ENCODE results near the gene CARD19. TPM values are rescaled to one million over a fixed set of nuclear protein-coding genes. Genes with fewer than 3 reads are reported as not detected.

Gene CARD19
- total and polyA plus RNA-seq, 2 experiments from 2014 or later = 37.5 to 47.3 TPM

DNA sequence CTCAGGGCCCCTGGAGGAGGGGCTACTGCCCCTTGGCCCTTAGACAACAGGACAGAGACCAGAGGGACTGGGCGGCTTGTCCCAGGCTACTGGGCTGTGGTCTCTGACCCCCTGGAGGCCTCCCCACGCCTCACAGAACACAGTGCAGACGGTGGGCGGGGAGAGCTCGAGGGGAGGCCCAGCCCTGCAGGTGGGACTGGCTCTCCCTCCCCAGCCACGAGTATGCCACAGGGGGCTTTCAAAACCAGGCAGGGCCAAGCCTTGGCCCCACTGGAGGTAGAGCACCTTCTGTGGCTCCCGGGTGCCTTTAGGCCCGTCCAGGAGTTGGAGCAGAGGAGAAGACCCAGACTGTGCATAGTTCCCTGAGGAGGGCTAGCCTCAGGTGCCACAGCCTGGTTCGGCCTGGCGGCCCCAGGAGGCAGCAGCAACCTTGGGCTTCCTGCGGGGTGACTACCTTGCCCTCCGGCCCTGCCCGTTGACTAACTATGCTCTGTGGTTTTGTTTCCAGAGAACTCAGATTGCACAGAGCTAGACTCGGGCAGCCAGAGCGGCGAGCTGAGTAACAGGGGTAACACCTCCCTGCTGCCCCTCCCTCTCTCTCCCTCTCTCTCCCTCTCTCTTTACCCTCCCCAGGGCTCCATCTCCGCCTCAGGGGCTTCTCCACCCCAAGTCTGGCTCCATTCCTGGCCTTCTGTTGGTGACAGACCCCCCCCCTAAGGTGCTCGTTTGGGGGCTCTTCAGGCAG lies 15.5 kb downstream of the CARD19 start:
- H3K27me3 ChIP-seq = no peaks in the 10 kb centered on the region
- no peaks in the 10 kb centered on the region for H3K9me3 ChIP-seq (ENCODE audit: low read depth)
- H3K27ac ChIP-seq = no peak overlapping the region
- H3K4me3 ChIP-seq = no peak overlapping the region
- TF ChIP-seq, protein P1, sequence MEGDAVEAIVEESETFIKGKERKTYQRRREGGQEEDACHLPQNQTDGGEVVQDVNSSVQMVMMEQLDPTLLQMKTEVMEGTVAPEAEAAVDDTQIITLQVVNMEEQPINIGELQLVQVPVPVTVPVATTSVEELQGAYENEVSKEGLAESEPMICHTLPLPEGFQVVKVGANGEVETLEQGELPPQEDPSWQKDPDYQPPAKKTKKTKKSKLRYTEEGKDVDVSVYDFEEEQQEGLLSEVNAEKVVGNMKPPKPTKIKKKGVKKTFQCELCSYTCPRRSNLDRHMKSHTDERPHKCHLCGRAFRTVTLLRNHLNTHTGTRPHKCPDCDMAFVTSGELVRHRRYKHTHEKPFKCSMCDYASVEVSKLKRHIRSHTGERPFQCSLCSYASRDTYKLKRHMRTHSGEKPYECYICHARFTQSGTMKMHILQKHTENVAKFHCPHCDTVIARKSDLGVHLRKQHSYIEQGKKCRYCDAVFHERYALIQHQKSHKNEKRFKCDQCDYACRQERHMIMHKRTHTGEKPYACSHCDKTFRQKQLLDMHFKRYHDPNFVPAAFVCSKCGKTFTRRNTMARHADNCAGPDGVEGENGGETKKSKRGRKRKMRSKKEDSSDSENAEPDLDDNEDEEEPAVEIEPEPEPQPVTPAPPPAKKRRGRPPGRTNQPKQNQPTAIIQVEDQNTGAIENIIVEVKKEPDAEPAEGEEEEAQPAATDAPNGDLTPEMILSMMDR (IDR thresholded peaks at IDR 0.05; ENCODE audit: low read depth, low read length) = no peak
- no peak for DNase-seq (ENCODE audit: low read depth in 1 of 2, low spot score in 1 of 2)
- peaks cover 3% of the 10 kb centered on the region for H3K4me1 ChIP-seq (ENCODE audit: low read depth)
- no peaks in the 10 kb centered on the region for H3K36me3 ChIP-seq

GRCh38 chr9:93112116-93112863 lies 16.3 kb downstream of the CARD19 start:
- Histone ChIP-seq H3K4me1 (ENCODE audit: low read depth) (peaks cover 3% of the 10 kb centered on the region), H3K27ac (no peak overlapping the region), H3K4me3 (no peak overlapping the region), H3K36me3 (no peaks in the 10 kb centered on the region), H3K27me3 (no peaks in the 10 kb centered on the region), H3K9me3 (ENCODE audit: low read depth) (no peaks in the 10 kb centered on the region)
- no peak for DNase-seq (ENCODE audit: low read depth in 1 of 2, low spot score in 1 of 2)
- TF ChIP-seq, protein P1 (IDR thresholded peaks at IDR 0.05; ENCODE audit: low read depth, low read length) = no peak

DNA sequence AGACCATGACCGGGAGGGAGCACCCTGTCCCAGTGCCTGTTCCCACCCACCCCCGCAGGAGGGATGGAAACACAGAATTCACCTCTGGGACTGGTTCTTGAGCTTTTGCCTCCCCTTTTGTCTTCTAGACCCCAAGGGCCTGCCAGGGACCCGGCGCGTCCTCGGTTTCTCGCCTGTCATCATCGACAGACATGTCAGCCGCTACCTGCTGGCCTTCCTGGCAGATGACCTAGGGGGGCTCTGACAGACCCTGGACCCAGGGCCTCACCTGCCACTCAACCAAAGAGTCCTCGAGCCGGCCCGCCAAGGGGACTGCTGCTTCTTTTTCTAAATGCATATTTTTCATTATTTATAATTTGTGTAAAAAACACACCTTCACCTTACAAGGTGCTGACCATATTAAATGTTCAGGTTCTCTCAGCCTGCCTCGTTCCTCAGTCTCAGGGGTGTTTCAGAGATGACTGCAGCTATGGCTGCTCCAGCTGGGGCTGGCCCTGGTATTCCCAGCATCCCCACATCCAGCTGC lies 16.9 kb downstream of the CARD19 start:
- no peak overlapping the region for H3K27ac ChIP-seq
- no peak for DNase-seq (ENCODE audit: low read depth in 1 of 2, low spot score in 1 of 2)
- no peaks in the 10 kb centered on the region for H3K36me3 ChIP-seq
- H3K4me1 ChIP-seq (ENCODE audit: low read depth) = peaks cover 3% of the 10 kb centered on the region
- no peaks in the 10 kb centered on the region for H3K27me3 ChIP-seq
- H3K4me3 ChIP-seq = no peak overlapping the region
- no peaks in the 10 kb centered on the region for H3K9me3 ChIP-seq (ENCODE audit: low read depth)
- TF ChIP-seq, protein P1 (IDR thresholded peaks at IDR 0.05; ENCODE audit: low read depth, low read length) = no peak

- Histone ChIP-seq H3K27ac (no peak overlapping the region), H3K4me3 (no peak overlapping the region), H3K9me3 (ENCODE audit: low read depth) (no peaks in the 10 kb centered on the region), H3K27me3 (no peaks in the 10 kb centered on the region), H3K36me3 (no peaks in the 10 kb centered on the region), H3K4me1 (ENCODE audit: low read depth) (peaks cover 3% of the 10 kb centered on the region)
- TF ChIP-seq, protein P1 (IDR thresholded peaks at IDR 0.05; ENCODE audit: low read depth, low read length) = no peak
- no peak for DNase-seq (ENCODE audit: low read depth in 1 of 2, low spot score in 1 of 2)
Measured at GRCh38 chr9:93114169-93114983, 18.4 kb downstream of the CARD19 start.

DNA sequence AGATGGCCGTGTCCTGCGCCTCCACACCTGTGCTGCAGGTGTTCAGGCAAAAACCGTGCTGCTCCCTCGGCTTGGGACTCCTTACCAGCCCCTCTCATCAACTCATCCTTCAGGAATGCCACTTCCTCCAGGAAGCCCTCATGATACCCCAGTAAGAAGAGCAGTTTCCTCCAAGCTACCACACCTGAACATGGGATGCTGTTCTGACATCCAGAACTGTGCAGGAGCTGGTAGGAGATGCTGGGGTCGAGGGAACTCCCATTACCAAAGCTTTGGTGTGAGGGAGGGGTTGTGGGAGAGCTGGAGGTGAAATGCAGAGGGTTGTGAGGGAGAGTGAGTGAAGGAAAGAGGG lies 18.9 kb downstream of the CARD19 start:
- DNase-seq (ENCODE audit: low read depth in 1 of 2, low spot score in 1 of 2) = no peak
- no peaks in the 10 kb centered on the region for H3K9me3 ChIP-seq (ENCODE audit: low read depth)
- H3K36me3 ChIP-seq = no peaks in the 10 kb centered on the region
- H3K27me3 ChIP-seq = no peaks in the 10 kb centered on the region
- H3K4me1 ChIP-seq (ENCODE audit: low read depth) = peaks cover 3% of the 10 kb centered on the region
- no peak overlapping the region for H3K4me3 ChIP-seq
- TF ChIP-seq, protein P1 (IDR thresholded peaks at IDR 0.05; ENCODE audit: low read depth, low read length) = no peak
- H3K27ac ChIP-seq = no peak overlapping the region
